ENCODE results near the gene SLCO6A1. TPM values are rescaled to one million over a fixed set of nuclear protein-coding genes. Genes with fewer than 3 reads are reported as not detected.

The SLCO6A1 gene
- total RNA-seq, 5 donors from 2014 or later (not counting 1 experiment from before 2014, with no cell fraction given), result not detected

DNA sequence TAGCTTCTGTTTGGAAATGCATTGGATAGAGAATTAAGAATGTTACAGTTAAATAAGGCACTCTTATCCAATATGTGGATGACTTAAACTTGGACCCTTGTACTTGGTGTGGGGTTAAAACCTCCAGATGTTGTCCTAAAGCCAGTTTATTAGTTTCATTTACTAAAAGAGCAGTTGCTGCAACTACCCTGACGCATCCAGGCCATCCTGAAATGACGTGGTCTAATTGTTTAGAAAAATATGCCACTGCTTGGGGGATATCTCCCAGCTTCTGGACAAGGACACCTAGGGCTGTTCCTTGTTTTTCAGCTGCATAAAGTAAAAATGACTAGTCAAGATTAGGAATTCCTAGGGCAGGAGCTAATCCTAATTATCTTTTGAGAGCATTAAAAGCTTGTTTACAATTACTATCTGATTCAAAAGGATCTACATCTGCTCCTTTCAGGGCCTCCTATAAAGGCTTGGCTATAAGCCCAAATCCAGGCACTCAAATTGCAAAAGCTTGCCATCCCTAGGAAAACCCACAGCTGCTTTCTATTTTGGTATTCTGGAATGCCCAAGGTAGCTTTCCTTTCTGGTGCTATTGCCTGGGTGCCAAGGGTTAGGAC is 157.0 kb downstream of the SLCO6A1 start:
- Mint-ChIP-seq H3K27ac (no peak overlapping the region), H3K9me3 (no peaks in the 10 kb centered on the region), H3K4me1 (no peaks in the 10 kb centered on the region), H3K27me3 (peaks cover 0 to 3% of the 10 kb centered on the region in 2 donors), H3K4me3 (no peak overlapping the region), H3K36me3 (no peaks in the 10 kb centered on the region)
- H3K27ac ChIP-seq (ENCODE audit: low read length), result no peak overlapping the region
- no peaks in the 10 kb centered on the region for H3K9me3 ChIP-seq
- H3K4me1 ChIP-seq (ENCODE audit: control insufficient read depth in 1 of 2, extremely low read depth in 1 of 2, insufficient read depth in 2 of 2, low read length in 2 of 2), result no peaks in the 10 kb centered on the region
- H3K4me3 ChIP-seq (ENCODE audit: control insufficient read depth in 1 of 2, extremely low read depth in 1 of 2, low read length in 1 of 2), result no peak overlapping the region
- DNase-seq (no peak), ATAC-seq (replicated peaks in 1 of 4) (no peak)
- WGBS (ENCODE audit: insufficient coverage), result 86% methylated on average over 1 of the region's 2 CpGs
- ChIA-PET POLR2A (interaction anchor here in 1 of 2 donors (0.9 kb wide), 1 partner anchor 9 kb away, joined by 4 read pairs; no protein-coding TSS in a partner anchor), CTCF (no interaction called here)
- H3K36me3 ChIP-seq (ENCODE audit: control insufficient read depth in 2 of 2, extremely low read depth in 1 of 2, insufficient read depth in 1 of 2, low read length in 1 of 2), result no peaks in the 10 kb centered on the region
- H3K27me3 ChIP-seq (replicated peaks in 1 of 2; ENCODE audit: control insufficient read depth in 2 of 2, extremely low read depth in 1 of 2, insufficient read depth in 2 of 2, low read length in 1 of 2), result no peaks in the 10 kb centered on the region

DNA sequence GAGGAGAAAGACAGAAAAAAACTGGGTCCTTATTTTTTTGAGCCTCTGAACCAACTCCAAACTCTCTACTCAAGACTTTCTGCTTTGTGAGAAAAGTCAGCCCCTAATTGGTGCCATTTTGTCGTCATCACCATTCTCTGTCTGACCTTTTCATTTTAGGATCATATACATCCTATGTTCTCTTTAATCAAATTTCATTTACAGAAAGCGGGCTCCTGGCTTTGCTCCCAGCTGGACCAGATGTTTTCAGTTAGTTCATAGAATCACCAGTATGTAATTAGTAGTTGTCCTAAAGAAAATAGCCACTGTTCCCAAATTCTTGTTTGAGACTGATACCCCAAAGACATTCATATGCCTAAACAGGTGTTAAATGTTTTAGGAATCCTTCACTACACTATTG is 174.1 kb downstream of the SLCO6A1 start:
- no CpG with 5 or more reads among the region's 2 CpGs for WGBS (ENCODE audit: insufficient coverage)
- POLR2A ChIA-PET, result no interaction called here
- H3K9me3 Mint-ChIP-seq, result no peaks in the 10 kb centered on the region

More for the DNA sequence above, 174.1 kb downstream of the SLCO6A1 start:
- no peaks in the 10 kb centered on the region for H3K4me1 ChIP-seq (ENCODE audit: control insufficient read depth in 1 of 2, extremely low read depth in 1 of 2, insufficient read depth in 2 of 2, low read length in 2 of 2)
- H3K4me3 Mint-ChIP-seq, result no peak overlapping the region
- no peaks in the 10 kb centered on the region for H3K36me3 Mint-ChIP-seq
- H3K27me3 ChIP-seq (replicated peaks in 1 of 2; ENCODE audit: control insufficient read depth in 2 of 2, extremely low read depth in 1 of 2, insufficient read depth in 2 of 2, low read length in 1 of 2), result peaks cover 0 to 3% of the 10 kb centered on the region in 2 experiments
- H3K4me3 ChIP-seq (ENCODE audit: control insufficient read depth in 1 of 2, extremely low read depth in 1 of 2, low read length in 1 of 2), result no peak overlapping the region
- H3K27me3 Mint-ChIP-seq, result peaks cover 5% of the 10 kb centered on the region in 2 donors
- CTCF ChIA-PET, result no interaction called here
- H3K36me3 ChIP-seq (ENCODE audit: control insufficient read depth in 2 of 2, extremely low read depth in 1 of 2, insufficient read depth in 1 of 2, low read length in 1 of 2), result no peaks in the 10 kb centered on the region
- DNase-seq, result no peak
- no peaks in the 10 kb centered on the region for H3K9me3 ChIP-seq
- H3K4me1 Mint-ChIP-seq, result no peaks in the 10 kb centered on the region
- H3K27ac Mint-ChIP-seq, result no peak overlapping the region
- H3K27ac ChIP-seq (ENCODE audit: low read length), result no peak overlapping the region
- ATAC-seq (replicated peaks in 1 of 4), result no peak

Other genes starting within 250 kb of the SLCO6A1 start
- 1 to 10 TPM in 1 of 5 donors, under 1 TPM in 4; 0.12 to 1.4 (median 0.43) TPM for gene SLCO4C1, start 202.7 kb downstream of the SLCO6A1 start, total RNA-seq